Measurements from ENCODE around the gene KCNJ3.

The KCNJ3 gene

GRCh38 chr2:154709215-154709614 is 10.7 kb downstream of the KCNJ3 start:
- no peak overlapping the region for H3K4me3 ChIP-seq (ENCODE audit: low read depth, low read length)
- TF ChIP-seq CTCF (IDR thresholded peaks at IDR 0.05; ENCODE audit: low read depth, low read length, missing control alignments), result no peak
- in situ Hi-C loops (cut with HindIII; ENCODE audit: low sequenced_read_pairs), result no loop called here
- peak; percentile 9 for DNase-seq (ENCODE audit: low read depth)

- in situ Hi-C loops (cut with HindIII; ENCODE audit: low sequenced_read_pairs), result no loop called here
- no peak overlapping the region for H3K4me3 ChIP-seq (ENCODE audit: low read depth, low read length)
- no peak for TF ChIP-seq CTCF (IDR thresholded peaks at IDR 0.05; ENCODE audit: low read depth, low read length, missing control alignments)
These were observed 11.6 kb downstream of the KCNJ3 start for GRCh38 chr2:154710078-154710477.

GRCh38 chr2:154710685-154711084 is 12.2 kb downstream of the KCNJ3 start:
- no peak overlapping the region for H3K4me3 ChIP-seq (ENCODE audit: low read depth, low read length)
- TF ChIP-seq CTCF (IDR thresholded peaks at IDR 0.05; ENCODE audit: low read depth, low read length, missing control alignments), result no peak
- in situ Hi-C loops (cut with HindIII; ENCODE audit: low sequenced_read_pairs), result no loop called here
- no peak for DNase-seq (ENCODE audit: low read depth)

More at GRCh38 chr2:154710078-154710477, 11.6 kb downstream of the KCNJ3 start:
- DNase-seq (ENCODE audit: low read depth), result no peak

GRCh38 chr2:154713675-154714074 is 15.2 kb downstream of the KCNJ3 start:
- in situ Hi-C loops (cut with HindIII; ENCODE audit: low sequenced_read_pairs), result no loop called here
- TF ChIP-seq CTCF (IDR thresholded peaks at IDR 0.05; ENCODE audit: low read depth, low read length, missing control alignments), result no peak
- DNase-seq (ENCODE audit: low read depth), result no peak
- H3K4me3 ChIP-seq (ENCODE audit: low read depth, low read length), result no peak overlapping the region

- TF ChIP-seq CTCF (IDR thresholded peaks at IDR 0.05; ENCODE audit: low read depth, low read length, missing control alignments), result no peak
- H3K4me3 ChIP-seq (ENCODE audit: low read depth, low read length), result no peak overlapping the region
- in situ Hi-C loops (cut with HindIII; ENCODE audit: low sequenced_read_pairs), result no loop called here
- peak; percentile 38 for DNase-seq (ENCODE audit: low read depth)
These were observed 22.2 kb downstream of the KCNJ3 start for GRCh38 chr2:154720651-154721050.

GRCh38 chr2:154724194-154724797 is 25.8 kb downstream of the KCNJ3 start:
- in situ Hi-C loops (cut with HindIII; ENCODE audit: low sequenced_read_pairs), result no loop called here
- H3K4me3 ChIP-seq (ENCODE audit: low read depth, low read length), result no peak overlapping the region
- DNase-seq (ENCODE audit: low read depth), result no peak
- no peak for TF ChIP-seq CTCF (IDR thresholded peaks at IDR 0.05; ENCODE audit: low read depth, low read length, missing control alignments)
